IMR-90 (cell line): ENCODE measurements around the gene MRPL54. TPM values are rescaled to one million over a fixed set of nuclear protein-coding genes. Genes with fewer than 3 reads are reported as not detected.

ENCODE experiments used
- ATAC-seq: fragments of 200-7000 bp; cut with Tn5 transposase; 2 replicates; pipeline ENCODE4 v1.9.1; 2020; ENCODE audit warnings: low read depth, mild to moderate bottlenecking, moderate library complexity
- BruUV-seq: library from RNA; stranded (reverse); fragments of 400-500 nt; replicated peaks from 2 replicates; lab custom pipeline; 2021; lab: Mats Ljungman, UMichigan
- CTCF ChIA-PET: fragments of 300-600 bp; formaldehyde crosslinking; extraction: SDS; loops from one replicate; lab custom pipeline; 2021; ENCODE audit warnings: antibody characterized with exemption; lab: Yijun Ruan, JAX
- POLR2A ChIA-PET: fragments of 300-600 bp; sonication (Branson Sonifier 250); formaldehyde crosslinking; loops from one replicate; lab custom pipeline; 2022; ENCODE audit warnings: antibody characterized with exemption; ENCODE audit not compliant: unreplicated experiment; lab: Charles Lee
- DNase-seq: peaks from one replicate; pipeline ENCODE4 v3.0.0; 2013
- H2AFZ ChIP-seq: replicated peaks from 2 replicates; pipeline ENCODE3; 2013; ENCODE audit warnings: low read length, mild to moderate bottlenecking; ENCODE audit not compliant: poor library complexity
- H2AK5ac ChIP-seq: 2 replicates; pipeline ENCODE4 v1.6.1; 2013; ENCODE audit warnings: low read depth, low read length, inconsistent platforms
- H2AK9ac ChIP-seq: replicated peaks from 2 replicates; pipeline ENCODE3; 2013; ENCODE audit warnings: mild to moderate bottlenecking, low read depth, low read length, moderate library complexity; ENCODE audit not compliant: poor library complexity
- H2BK120ac ChIP-seq: 2 replicates; pipeline ENCODE4 v1.6.1; 2013; ENCODE audit warnings: low read depth, low read length, inconsistent platforms
- H2BK15ac ChIP-seq: 3 replicates; pipeline ENCODE4 v1.6.1; 2013; ENCODE audit warnings: low read depth, low read length, inconsistent platforms
- H2BK20ac ChIP-seq: 2 replicates; pipeline ENCODE4 v1.6.1; 2013; ENCODE audit warnings: low read depth, mild to moderate bottlenecking, inconsistent platforms, low read length, moderate library complexity
- H2BK5ac ChIP-seq: 2 replicates; pipeline ENCODE4 v1.6.1; 2013; ENCODE audit warnings: mild to moderate bottlenecking, low read depth, low read length, inconsistent platforms; ENCODE audit not compliant: poor library complexity, severe bottlenecking
- H3K14ac ChIP-seq: replicated peaks from 2 replicates; pipeline ENCODE4 v1.6.1; 2013; ENCODE audit warnings: low read depth, low read length, inconsistent platforms
- H3K18ac ChIP-seq: 2 replicates; pipeline ENCODE4 v1.6.1; 2013; ENCODE audit warnings: low read depth, low read length, control low read depth
- H3K23ac ChIP-seq: 2 replicates; pipeline ENCODE4 v1.6.1; 2013; ENCODE audit warnings: low read depth, low read length, inconsistent platforms
- H3K27ac ChIP-seq: 2 replicates; pipeline ENCODE4 v1.5.1; 2013; ENCODE audit warnings: mild to moderate bottlenecking, control low read depth, low read length; ENCODE audit not compliant: insufficient read depth
- H3K27me3 ChIP-seq: 2 replicates; pipeline ENCODE4 v1.6.1; 2013; ENCODE audit warnings: low read length; ENCODE audit not compliant: control insufficient read depth, insufficient read depth
- H3K36me3 ChIP-seq: 2 replicates; pipeline ENCODE4 v1.6.1; 2013; ENCODE audit warnings: low read length, mixed read lengths; ENCODE audit not compliant: control insufficient read depth, insufficient read depth
- H3K4ac ChIP-seq: 2 replicates; pipeline ENCODE4 v1.6.1; 2013; ENCODE audit warnings: low read depth, low read length, inconsistent platforms
- H3K4me1 ChIP-seq: 2 replicates; pipeline ENCODE4 v1.6.1; 2013; ENCODE audit warnings: low read length, mixed read lengths; ENCODE audit not compliant: control insufficient read depth, insufficient read depth
- H3K4me2 ChIP-seq: 2 replicates; pipeline ENCODE4 v1.6.1; 2013; ENCODE audit warnings: low read depth, mild to moderate bottlenecking, control low read depth, low read length, moderate library complexity
- H3K4me3 ChIP-seq: 2 replicates; pipeline ENCODE4 v1.5.1; 2013; ENCODE audit warnings: low read depth, mild to moderate bottlenecking, control low read depth, low read length, moderate library complexity; ENCODE audit not compliant: insufficient read depth
- H3K56ac ChIP-seq: 2 replicates; pipeline ENCODE4 v1.6.1; 2013; ENCODE audit warnings: low read length, inconsistent platforms; ENCODE audit not compliant: insufficient read depth; ENCODE audit errors: extremely low read depth
- H3K79me1 ChIP-seq, 2 experiments: 2 replicates each; pipeline ENCODE4 v1.6.1; 2013; ENCODE audit warnings: low read length in 2 of 2, inconsistent platforms in 1 of 2, low read depth in 1 of 2
- H3K9ac ChIP-seq: 2 replicates; pipeline ENCODE4 v1.6.1; 2013; ENCODE audit warnings: low read depth, low read length, control low read depth
- H3K9me1 ChIP-seq: 2 replicates; pipeline ENCODE4 v1.6.1; 2013; ENCODE audit warnings: low read length, inconsistent platforms; ENCODE audit not compliant: insufficient read depth
- H3K9me3 ChIP-seq: 2 replicates; pipeline ENCODE4 v1.6.1; 2013; ENCODE audit warnings: low read length; ENCODE audit not compliant: control insufficient read depth, insufficient read depth
- H4K20me1 ChIP-seq: 2 replicates; pipeline ENCODE4 v1.6.1; 2013; ENCODE audit warnings: low read length, inconsistent platforms; ENCODE audit not compliant: insufficient read depth
- H4K5ac ChIP-seq: 2 replicates; pipeline ENCODE4 v1.6.1; 2013; ENCODE audit warnings: mild to moderate bottlenecking, low read depth, low read length, control low read depth
- H4K8ac ChIP-seq, 2 experiments: 2 replicates each; pipeline ENCODE4 v1.6.1; 2013; ENCODE audit warnings: low read depth in 2 of 2, low read length in 2 of 2, control low read depth in 1 of 2, inconsistent platforms in 1 of 2
- H4K91ac ChIP-seq: 2 replicates; pipeline ENCODE4 v1.6.1; 2013; ENCODE audit warnings: low read depth, low read length, inconsistent platforms; ENCODE audit not compliant: insufficient read depth
- BHLHE40 ChIP-seq: fragments of 150-350 bp; IDR thresholded peaks from 2 replicates; pipeline ENCODE4 v1.6.1; 2016; ENCODE audit warnings: mild to moderate bottlenecking, low read depth, low read length
- CEBPB ChIP-seq: IDR thresholded peaks from 2 replicates; pipeline ENCODE4 v1.6.1; 2012; ENCODE audit warnings: low read depth, low read length, improper control_type of control experiment
- CHD1 ChIP-seq: IDR thresholded peaks from 2 replicates; pipeline ENCODE4 v1.6.1; 2012; ENCODE audit warnings: low read depth, low read length, improper control_type of control experiment
- CTCF ChIP-seq: conservative IDR thresholded peaks from 2 replicates; pipeline ENCODE4 v1.5.1; 2012; ENCODE audit warnings: mild to moderate bottlenecking, low read depth, low read length, improper control_type of control experiment
- ELK1 ChIP-seq: fragments of 150-350 bp; IDR thresholded peaks from 2 replicates; pipeline ENCODE4 v1.6.1; 2016; ENCODE audit warnings: low read depth, mild to moderate bottlenecking, low read length, moderate library complexity, borderline replicate concordance
- FOS ChIP-seq: fragments of 150-350 bp; IDR thresholded peaks from 2 replicates; pipeline ENCODE4 v1.6.1; 2016; ENCODE audit warnings: low read depth, low read length
- MAZ ChIP-seq: IDR thresholded peaks from 2 replicates; pipeline ENCODE4 v1.6.1; 2012; ENCODE audit warnings: low read depth, mild to moderate bottlenecking, low read length, improper control_type of control experiment, moderate library complexity, borderline replicate concordance
- NFE2L2 ChIP-seq: fragments of 150-350 bp; IDR thresholded peaks from 2 replicates; pipeline ENCODE4 v1.6.1; 2016; ENCODE audit warnings: low read depth, mild to moderate bottlenecking, low read length
- POLR2A ChIP-seq: IDR thresholded peaks from 2 replicates; pipeline ENCODE4 v1.6.1; 2012; ENCODE audit warnings: mild to moderate bottlenecking, low read depth, low read length
- RCOR1 ChIP-seq: IDR thresholded peaks from 2 replicates; pipeline ENCODE4 v1.6.1; 2012; ENCODE audit warnings: mild to moderate bottlenecking, low read length, improper control_type of control experiment; ENCODE audit not compliant: insufficient replicate concordance
- RFX5 ChIP-seq: IDR thresholded peaks from 2 replicates; pipeline ENCODE4 v1.8.0; 2012; ENCODE audit warnings: low read depth, mild to moderate bottlenecking, low read length, moderate library complexity
- SMC3 ChIP-seq: fragments of 150-350 bp; IDR thresholded peaks from 2 replicates; pipeline ENCODE4 v1.6.1; 2016; ENCODE audit warnings: low read depth, mild to moderate bottlenecking, antibody characterized with exemption, low read length, moderate library complexity
- USF2 ChIP-seq: fragments of 150-350 bp; IDR thresholded peaks from 2 replicates; pipeline ENCODE4 v1.6.1; 2017; ENCODE audit warnings: mild to moderate bottlenecking, antibody characterized with exemption, low read length, low read depth
- WGBS, 2 experiments: methylation state at CpG; one replicate each; pipeline versions ENCODE4 v1.1.5 to v1.1.7; 2013; ENCODE audit warnings: missing lambda C conversion rate in 2 of 2; ENCODE audit not compliant: insufficient read length in 1 of 2; ENCODE audit errors: extremely low coverage in 2 of 2; 5-methylcytosine and 5-hydroxymethylcytosine counted together
- dilution Hi-C: fragments of 300-500 bp; cut with HindIII; formaldehyde crosslinking; loops from one replicate; pipeline ENCODE4 v1.14.3; 2018; ENCODE audit warnings: low sequenced_read_pairs; ENCODE audit not compliant: unreplicated experiment
- in situ Hi-C: fragments of 300-500 bp; cut with MboI; formaldehyde crosslinking; loops from 3 replicates; pipeline ENCODE4 v1.14.3; 2019; ENCODE audit warnings: low sequenced_read_pairs, inconsistent platforms, mixed read lengths
- intact Hi-C: fragments of 100-400 bp; cut with micrococcal nuclease; formaldehyde crosslinking; loops from 2 replicates; pipeline ENCODE4 v1.10.0; 2022
- polyA plus RNA-seq, 3 experiments: library from polyadenylated mRNA; depleted of rRNA; stranded (reverse); fragments of >200 nt; gene quantifications; 2 replicates each; pipeline ENCODE4 v1.2.3, GENCODE V29; 2012; ENCODE audit warnings: low replicate concordance in 1 of 3
- total RNA-seq: library from RNA; depleted of rRNA; stranded (reverse); fragments of >200 nt; gene quantifications from 2 replicates; pipeline ENCODE4 v1.2.3, GENCODE V29; 2012

MRPL54 gene
- total and polyA plus RNA-seq, 2 of the 4 experiments (the other 2 are of a cell fraction): 55.9 to 75.7 TPM

- no peak for TF ChIP-seq ELK1
Observed at GRCh38 chr19:3721131-3721886, 41.2 kb upstream of the MRPL54 start (continued).

GRCh38 chr19:3721887-3722442 is 40.5 kb upstream of the MRPL54 start:
- intact Hi-C loops (no loop called here), in situ Hi-C loops (no loop called here), dilution Hi-C loops (no loop called here)
- H3K4me1 ChIP-seq: no peaks in the 10 kb centered on the region
- no peaks in the 10 kb centered on the region for H3K9me3 ChIP-seq
- H3K4me3 ChIP-seq: no peak overlapping the region
- H3K36me3 ChIP-seq: no peaks in the 10 kb centered on the region
- H2AK5ac ChIP-seq: no peak overlapping the region
- DNase-seq (no peak), ATAC-seq (no peak)
- H3K27me3 ChIP-seq: peaks cover 38% of the 10 kb centered on the region
- BruUV-seq: no TSS peak
- H4K5ac ChIP-seq: no peak overlapping the region
- CTCF ChIA-PET: no interaction called here
- no peak overlapping the region for H3K18ac ChIP-seq
- H2AFZ ChIP-seq: peak overlapping the region; percentile 75
- no peak overlapping the region for H4K8ac ChIP-seq
- no peak overlapping the region for H3K14ac ChIP-seq
- no peak overlapping the region for H2BK20ac ChIP-seq
- no peak overlapping the region for H2BK120ac ChIP-seq
- no peak overlapping the region for H3K56ac ChIP-seq
- no peak overlapping the region for H3K9ac ChIP-seq
- H2BK15ac ChIP-seq: no peak overlapping the region
- H3K23ac ChIP-seq: no peak overlapping the region; the same call in 1 of the 2 replicates
- no peak overlapping the region for H4K91ac ChIP-seq
- no peak overlapping the region for H3K27ac ChIP-seq
- H3K9me1 ChIP-seq: no peaks in the 10 kb centered on the region
- no peak overlapping the region for H2AK9ac ChIP-seq
- H3K79me1 ChIP-seq: no peaks in the 10 kb centered on the region
- POLR2A ChIA-PET: no interaction called here
- H3K4ac ChIP-seq: no peak overlapping the region
- no peak overlapping the region for H3K4me2 ChIP-seq
- H2BK5ac ChIP-seq: no peak overlapping the region
- H4K20me1 ChIP-seq: no peaks in the 10 kb centered on the region
- WGBS, 2 experiments: 0% methylated on average over 9 of the region's 26 CpGs; no CpG with 5 or more reads in 1 of the 2 experiments
- TF ChIP-seq FOS (no peak), POLR2A (no peak), CEBPB (no peak), CHD1 (no peak), USF2 (no peak), CTCF (no peak), NFE2L2 (no peak), SMC3 (no peak), RFX5 (no peak), BHLHE40 (no peak), MAZ (no peak), RCOR1 (no peak)
